Limb (tissue), 2 donors: Measurements from ENCODE around the gene NAXD.
A peak's percentile ranks its signal among the peaks of the same experiment; 100 is the strongest.
"Not testable (repeated sequence)": the region's sequence is repeated elsewhere in the genome, so short reads cannot be mapped to it uniquely, and the experiment has no call there.

Experiments
- DNase-seq, 2 donors: peaks; one replicate each; pipeline ENCODE4 v3.0.0-alpha.2; 2016; ENCODE audit errors: extremely low spot score in 2 of 2

The NAXD gene

GRCh38 chr13:110615322-110616102, at the start of gene NAXD:
NAXD (plus strand) TSS chr13:110615545; CDS start chr13:110615602, 57 bp downstream.
- DNase-seq: peak; percentile 92

GRCh38 chr13:110566171-110566570, 49.2 kb upstream of the NAXD start:
- no peak for DNase-seq

DNA sequence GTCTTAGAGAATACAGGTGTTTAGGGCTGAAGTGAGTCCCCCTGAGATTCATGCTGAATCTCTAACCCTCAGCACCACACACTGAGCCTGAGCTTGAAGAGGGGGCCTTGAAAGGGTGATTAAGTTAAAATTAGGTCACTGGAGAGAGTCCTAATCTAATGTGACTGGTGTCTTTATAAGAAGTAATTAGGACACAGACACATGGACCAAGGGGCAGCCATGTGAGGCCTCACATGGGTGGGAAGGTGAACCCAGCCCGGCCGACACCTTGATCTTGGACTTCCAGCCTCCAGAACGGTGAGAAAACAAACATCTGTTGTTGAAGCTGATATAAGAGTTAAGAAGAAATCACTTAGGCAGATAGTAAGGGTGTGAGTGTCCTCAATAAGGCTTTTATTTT, 46.7 kb upstream of the NAXD start:
- no peak for DNase-seq

DNA sequence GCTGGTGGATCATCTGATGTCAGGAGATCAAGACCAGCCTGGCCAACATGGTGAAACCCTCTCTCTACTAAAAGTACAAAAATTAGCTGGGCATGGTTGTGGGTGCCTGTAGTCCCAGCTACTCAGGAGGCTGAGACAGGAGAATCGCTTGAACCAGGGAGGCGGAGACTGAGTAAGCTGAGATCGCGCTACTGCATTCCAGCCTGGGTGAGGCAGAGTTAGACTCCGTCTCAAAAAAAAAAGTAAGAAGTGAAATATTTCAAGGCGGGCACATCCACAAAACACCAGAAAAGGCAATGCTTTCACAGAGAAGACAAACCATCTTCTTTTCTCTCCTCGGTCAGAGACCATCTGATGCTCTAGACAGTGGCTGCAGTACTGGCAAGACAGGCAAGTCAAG, 45.4 kb upstream of the NAXD start:
- DNase-seq: not testable (repeated sequence)

DNA sequence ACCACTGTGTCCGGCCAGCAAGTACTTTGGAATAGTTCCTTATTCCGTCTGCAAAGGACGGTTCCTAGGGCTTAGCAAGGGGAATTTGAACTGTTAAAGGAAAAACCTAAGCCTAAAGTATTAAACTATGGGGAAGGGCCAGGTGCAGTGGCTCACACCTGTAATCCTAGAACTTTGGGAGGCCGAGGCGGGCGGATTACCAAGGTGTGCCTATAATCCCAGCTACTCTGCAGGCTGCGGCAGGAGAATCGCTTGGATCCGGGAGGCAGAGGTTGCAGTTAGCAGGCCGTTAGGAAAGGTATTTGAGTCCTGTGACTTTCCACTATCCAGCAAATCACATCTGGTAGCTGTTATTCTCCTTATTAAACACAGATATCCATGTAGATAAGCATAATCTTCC, 44.5 kb upstream of the NAXD start:
- DNase-seq: no peak

GRCh38 chr13:110571896-110572777, 43.2 kb upstream of the NAXD start:
- DNase-seq: no peak

- no peak for DNase-seq
Measured at GRCh38 chr13:110572778-110573118, 42.6 kb upstream of the NAXD start.

DNA sequence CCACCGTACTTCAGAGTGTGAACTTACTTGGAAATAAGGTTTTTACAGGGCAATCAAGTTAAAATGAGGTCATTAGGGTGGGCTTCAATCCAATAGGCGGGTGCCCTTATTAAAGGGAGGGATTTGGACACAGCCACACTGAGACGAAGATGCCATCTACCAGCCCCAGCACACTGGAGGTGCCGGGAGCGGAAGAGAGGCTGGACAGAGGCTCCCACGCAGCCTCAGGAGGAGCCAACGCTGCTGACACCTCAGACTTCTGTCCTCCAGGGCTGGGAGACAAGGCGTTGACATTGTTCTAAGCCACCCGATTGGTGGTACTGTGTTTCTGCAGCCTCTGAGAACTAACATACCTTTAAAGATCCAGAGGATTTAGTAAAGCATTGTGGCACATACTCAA, 41.2 kb upstream of the NAXD start:
- DNase-seq: no peak

DNA sequence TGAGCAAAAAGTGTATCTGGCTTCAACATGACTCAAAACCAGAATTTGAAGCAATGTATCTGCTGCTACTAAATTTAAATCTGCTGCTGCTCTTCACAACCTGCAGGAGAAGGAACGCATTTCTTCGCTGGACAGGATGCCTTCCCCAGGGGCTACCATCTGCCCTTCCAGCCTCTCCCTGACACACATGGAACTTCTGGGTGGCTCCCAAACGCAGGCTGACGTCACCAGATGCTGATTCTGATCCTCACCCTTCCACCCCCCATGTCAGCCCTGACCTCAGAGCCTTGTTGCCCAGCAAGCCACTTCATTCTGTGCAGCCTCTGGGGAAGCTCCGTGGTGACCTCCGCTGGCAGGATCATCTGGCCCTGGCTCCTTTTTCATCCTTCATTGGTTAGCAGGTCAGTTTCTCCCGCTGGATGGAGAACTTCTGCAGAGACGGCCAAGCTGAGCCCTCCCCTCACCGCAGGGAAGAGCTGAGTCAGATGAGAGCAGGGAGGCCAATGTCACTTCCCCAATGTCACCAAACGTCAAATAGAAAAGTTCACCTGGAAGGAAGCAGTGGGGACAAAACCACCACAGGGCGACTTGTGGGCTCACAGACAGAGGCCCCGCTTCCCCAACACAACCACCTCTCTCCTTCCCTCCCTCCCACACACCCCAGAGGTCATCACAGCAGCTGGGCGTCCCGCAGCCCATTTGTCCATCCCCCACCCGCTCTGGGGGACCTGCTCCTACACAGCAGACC, 39.8 kb upstream of the NAXD start:
- DNase-seq: no peak

DNA sequence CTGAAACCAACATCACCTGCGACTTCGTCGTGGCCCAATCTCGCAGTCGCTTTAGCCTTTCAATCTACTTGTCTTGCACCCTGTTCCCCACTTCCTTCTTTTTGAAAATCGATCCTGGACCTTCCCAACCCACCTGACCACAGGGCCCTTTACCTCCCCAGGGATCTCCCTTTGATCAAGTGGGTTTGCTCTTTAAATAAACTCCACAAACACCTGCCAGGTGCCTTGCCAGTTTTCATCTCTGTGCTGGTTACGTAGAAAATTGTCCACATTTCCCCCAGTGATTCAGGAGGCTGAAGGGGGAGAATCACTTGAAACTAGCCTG, 39.3 kb upstream of the NAXD start:
- no peak for DNase-seq

GRCh38 chr13:110576736-110577476, 38.4 kb upstream of the NAXD start:
- no peak for DNase-seq

DNA sequence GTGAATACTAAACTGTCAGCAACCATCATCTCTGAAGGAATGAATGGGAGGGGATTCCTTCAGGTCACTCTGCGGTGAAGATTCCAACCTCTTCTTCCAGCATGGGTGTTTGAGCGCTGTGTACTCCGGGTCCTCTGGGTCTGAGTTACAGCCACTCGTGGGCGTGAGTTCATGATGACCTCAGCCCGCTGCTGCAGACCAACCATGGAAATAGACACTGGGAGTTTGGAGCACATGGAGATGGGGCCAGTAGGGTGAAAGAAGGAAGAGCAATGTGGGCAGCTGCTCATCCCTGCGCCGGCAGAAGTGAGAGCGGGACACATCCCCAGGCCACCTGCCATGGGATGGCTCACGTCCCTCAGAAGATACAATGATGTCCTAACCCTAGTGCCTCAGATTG, 37.0 kb upstream of the NAXD start:
- no peak for DNase-seq

GRCh38 chr13:110580800-110581199, 34.5 kb upstream of the NAXD start:
- DNase-seq: no peak

DNA sequence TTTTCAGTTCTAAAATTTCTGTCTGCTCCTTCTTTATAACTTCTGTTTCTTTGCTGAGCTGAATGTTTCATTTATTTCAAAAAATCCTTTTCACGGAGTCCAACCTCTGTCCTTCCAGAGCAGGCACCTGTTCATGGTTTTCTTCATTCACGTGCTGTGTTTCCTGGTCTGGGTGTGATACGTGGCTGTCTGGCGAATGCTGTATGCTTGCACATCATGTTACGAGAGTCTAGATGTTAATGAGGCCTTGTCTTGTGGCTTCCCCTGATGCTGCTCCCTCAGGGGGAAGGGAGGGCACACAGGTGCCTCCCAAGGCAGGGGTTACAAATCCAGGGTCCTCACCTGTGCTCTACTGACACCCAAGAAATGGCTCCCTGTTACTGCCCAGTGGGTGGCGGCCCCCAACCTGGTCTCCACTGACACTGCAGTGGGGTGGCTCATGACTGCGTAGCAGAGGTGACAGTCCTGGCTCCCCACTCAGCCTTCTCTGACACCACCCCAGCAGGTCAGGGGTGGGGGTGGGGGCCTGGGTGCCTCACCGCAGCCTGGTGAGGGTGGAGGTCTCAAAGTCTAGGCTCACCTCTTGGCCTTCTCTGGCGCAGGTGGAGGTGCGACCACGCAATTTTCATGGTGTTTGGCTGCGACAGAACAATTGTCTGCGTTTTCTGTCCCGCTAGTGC, 33.7 kb upstream of the NAXD start:
- no peak for DNase-seq

DNA sequence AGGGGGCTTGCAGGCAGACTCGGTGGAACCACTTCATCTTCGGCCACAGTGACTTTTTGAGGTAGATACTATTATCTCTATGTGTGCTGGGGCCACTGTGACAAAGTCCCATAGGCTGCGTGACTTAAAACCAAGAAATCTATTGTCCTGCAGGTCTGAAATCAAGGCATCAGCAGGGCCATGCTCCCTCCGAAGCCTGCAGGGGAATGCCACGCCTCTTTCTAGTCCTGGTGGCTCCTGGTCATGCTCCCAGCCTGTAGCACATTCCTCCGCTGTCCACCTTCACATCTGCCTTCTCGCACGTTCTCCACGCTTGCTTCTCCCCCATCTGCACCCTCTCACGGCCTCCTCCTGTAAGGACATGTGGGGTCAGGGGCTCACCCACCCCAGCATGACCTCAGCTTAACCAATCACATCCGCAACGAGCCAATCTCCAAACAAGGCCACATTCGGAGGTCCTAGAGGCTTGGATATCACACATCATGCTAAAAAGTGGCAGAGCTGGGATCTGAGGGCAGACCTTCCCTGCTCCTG, 32.9 kb upstream of the NAXD start:
- DNase-seq: no peak

DNA sequence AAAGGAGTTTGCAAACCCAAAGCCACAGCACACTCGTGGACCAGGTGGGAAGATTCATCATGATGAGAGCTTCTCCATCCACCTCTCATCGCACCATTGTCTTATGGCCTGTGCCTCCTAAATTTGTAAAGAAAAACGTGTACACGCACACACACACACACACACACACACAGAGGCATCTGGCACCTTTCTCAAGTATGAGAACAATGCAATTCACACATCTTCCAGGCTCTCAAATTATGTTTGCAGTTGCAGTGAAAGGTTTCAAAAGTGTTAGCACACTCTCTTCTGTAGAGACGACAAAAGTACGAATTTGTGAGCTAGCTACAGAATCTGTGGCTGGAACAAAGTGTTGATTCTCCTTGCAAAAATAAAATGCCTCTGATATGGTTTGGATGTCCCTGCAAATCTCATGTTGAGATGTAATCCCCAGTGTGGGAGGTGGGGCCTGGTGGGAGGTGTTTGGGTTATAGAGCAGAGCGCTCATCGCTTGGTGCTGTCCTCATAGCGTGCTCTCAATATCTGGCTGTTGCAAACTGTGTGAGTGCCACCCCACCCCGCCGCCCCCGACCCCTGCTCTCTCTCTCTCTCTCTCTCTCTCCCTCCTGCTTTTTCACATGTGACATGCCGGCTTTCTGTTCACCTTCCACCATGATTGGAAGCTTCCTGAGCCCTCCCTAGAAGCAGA, 32.0 kb upstream of the NAXD start:
- DNase-seq: no peak

DNA sequence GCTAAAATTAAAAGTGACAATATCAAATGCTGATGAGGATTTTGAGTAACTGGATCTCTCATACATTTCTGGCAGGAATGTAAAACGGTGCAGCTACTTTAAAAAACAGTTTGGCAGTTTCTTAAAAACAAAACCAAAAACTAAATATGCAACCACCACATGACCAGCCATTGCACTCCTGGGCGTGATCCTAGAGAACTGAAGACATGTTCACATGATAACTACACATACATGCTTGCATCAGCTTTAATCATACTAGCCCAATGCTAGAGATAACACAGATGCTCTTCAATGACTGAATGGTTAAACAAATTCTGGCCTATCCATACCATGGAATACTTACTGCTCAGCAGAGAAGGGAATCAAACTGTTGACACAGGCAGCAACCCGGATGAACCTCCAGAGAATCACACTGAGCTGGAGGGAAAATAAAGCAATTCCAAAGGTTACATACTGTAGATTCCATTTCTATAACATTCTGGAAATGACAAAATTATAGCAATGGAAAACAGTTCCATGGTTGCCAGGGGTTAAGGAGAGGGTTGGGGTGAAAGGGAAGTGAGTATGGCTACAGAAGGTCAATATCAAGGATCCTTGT, 25.5 kb upstream of the NAXD start:
- no peak for DNase-seq

DNA sequence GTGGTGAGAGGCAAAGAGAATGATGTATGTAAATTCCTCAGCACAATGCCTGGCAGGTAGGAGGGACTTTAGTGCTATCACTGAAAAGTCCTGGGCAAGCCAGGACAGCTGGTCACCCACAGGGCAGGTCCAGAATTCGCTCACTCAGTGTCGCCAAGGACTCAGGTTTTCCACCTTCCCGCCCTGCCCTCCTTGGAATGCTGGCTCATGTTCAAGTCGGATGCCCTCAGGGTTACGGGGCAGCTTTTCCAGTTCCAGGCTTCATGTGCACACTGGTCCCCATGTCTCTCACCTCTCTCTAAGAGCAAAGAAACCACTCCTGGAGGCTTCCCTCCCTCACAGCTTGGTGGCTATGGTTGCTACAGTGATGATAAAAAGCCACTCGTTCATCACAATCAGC, 24.8 kb upstream of the NAXD start:
- DNase-seq: no peak

- no peak for DNase-seq
Measured at GRCh38 chr13:110592665-110593064, 22.7 kb upstream of the NAXD start.
